ENCODE measurements around the gene CLN5.
"Not testable (repeated sequence)": the region's sequence is repeated elsewhere in the genome, so short reads cannot be mapped to it uniquely, and the experiment has no call there.

The CLN5 gene

GRCh38 chr13:76976490-76976889 lies 15.4 kb upstream of the CLN5 start:
- peak in 3 of 14 donors; percentile 3 to 99 (median 10) for DNase-seq

- peak in 1 of 14 donors; percentile 68 for DNase-seq
Observed at GRCh38 chr13:76976929-76977328, 15.0 kb upstream of the CLN5 start.

- DNase-seq: peak in 13 of 14 donors; percentile 27 to 79 (median 44)
Observed at GRCh38 chr13:76980075-76980718, 11.7 kb upstream of the CLN5 start.

DNA sequence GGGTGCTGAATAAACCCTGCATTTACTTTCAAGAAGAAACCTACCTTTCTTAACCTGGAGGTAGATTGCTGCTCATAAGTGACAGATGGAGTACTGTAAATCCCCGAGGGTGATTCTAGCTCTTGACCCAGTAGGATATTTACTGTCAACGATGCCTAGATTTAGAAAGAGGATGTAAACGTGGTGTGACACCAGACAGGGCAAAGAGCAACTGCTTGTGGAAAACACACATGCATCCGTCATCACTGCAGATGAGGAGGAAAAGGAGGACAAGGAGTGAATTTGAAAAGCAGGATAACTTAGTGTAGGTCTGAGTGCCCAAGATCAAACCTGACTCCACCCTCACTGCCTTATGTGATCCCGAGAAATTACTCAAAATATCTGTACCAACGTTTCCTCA lies 9.8 kb upstream of the CLN5 start:
- no peak for DNase-seq

- no peak for DNase-seq
Observed at GRCh38 chr13:76983676-76984075, 8.2 kb upstream of the CLN5 start.

- peak in 6 of 14 donors; percentile 27 to 47 (median 39) for DNase-seq
Observed at GRCh38 chr13:76991432-76991795, 467 bp upstream of the CLN5 start.

DNA sequence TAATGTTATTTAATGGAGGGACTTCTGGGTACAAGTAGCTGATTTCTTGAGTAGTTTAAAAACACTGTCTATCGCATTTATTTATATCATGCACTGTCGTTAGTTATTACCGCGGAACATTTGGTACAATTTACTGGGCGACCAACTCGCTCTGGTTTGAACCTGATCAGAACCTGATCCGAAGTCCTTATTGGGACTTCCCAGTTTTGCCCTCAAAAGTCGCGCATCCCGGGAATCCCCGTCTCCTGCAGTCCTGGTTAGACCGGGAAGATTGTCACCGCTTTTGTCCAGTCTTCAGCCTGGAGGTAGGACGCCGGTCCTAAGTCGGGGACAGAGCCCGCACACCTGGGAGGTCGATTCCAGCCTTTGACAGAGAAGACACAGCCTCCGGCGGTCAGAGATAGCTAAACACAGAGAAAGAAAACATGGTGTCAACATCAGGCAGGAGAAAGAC lies 694 bp downstream of the CLN5 start:
- DNase-seq: peak in 10 of 14 donors; percentile 18 to 64 (median 46)

DNA sequence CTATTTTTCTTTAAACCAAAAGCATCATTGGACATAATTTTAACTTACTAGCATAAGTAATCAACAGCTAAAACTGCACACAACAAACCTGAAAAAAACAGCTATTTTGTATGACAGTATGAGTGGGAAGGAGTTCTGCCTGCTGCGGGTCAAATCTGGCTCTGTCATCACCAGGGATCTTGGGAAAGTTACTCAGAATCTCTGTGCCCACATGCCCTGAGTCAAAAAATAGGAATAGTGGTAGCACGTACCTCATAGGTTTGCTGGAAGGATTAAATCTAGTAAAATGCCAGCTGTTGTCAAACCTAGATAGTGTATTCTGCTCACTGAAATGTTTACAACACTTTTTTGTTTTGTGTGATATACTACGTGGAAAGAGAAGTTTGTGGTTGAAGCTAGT lies 1.1 kb downstream of the CLN5 start:
- DNase-seq: peak in 2 of 14 donors; percentile 40

DNA sequence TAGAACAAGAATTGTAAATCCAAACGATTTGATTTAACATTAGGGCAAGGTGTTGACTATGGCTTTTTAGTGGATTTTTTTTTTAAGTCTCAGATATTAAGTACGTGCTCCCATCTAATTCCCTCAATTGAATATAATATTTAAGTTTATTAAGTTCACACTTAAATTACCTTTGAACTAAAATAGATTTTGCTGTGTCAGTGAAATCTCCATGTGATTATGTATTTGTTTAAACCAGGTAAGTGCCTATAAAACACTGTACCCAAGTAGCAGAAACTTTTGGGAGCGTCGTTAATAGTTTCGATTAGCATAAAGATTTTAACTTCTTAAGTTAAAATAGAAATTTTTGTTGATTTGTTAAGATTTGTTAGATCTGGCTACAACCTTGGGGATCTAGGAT lies 1.6 kb downstream of the CLN5 start:
- DNase-seq: no peak

- DNase-seq: no peak
Observed at GRCh38 chr13:76994281-76994680, 2.4 kb downstream of the CLN5 start.

- no peak for DNase-seq
Observed at GRCh38 chr13:77000475-77000874, 8.6 kb downstream of the CLN5 start.

DNA sequence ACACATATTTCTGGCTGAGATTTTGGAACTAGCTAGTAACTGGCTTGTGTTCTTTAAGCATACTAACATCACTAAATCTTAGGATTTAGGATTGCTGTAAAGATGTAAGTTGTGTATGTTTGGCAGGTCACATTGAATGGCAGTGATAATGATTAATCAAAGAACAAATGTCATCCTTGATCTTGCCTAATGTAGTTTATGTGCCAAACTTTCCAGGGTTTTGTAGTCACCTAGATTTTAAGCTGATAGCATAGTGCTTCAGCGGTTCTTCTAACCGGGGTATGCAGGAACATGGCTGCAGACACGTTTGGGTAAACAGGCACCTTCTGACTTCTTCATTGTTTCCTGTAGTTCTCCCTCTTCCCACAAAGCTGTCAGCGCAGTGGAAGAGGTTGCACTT lies 9.7 kb downstream of the CLN5 start:
- DNase-seq: no peak

GRCh38 chr13:77001963-77002587 lies 10.2 kb downstream of the CLN5 start:
- no peak for DNase-seq

- DNase-seq: peak in 1 of 14 donors; percentile 15
Observed at GRCh38 chr13:77002590-77003190, 10.8 kb downstream of the CLN5 start.

DNA sequence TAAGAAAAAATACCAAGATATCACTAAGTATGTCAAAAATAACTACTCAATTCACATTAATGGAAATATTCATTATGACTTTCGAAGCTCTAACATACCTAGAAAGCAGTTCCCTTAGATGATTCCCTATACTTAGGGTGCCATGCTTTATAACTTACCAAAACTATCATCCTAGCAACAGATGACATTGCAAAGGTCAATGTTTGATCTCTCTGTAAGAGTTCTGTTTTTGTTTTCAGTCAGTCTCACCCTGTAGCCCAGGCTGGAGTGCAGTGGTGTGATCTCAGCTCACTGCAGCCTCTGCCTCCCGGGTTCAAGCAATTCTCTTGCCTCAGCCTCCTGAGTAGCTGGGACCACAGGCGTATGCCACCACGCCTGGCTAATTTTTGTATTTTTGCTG lies 16.5 kb downstream of the CLN5 start:
- DNase-seq: not testable (repeated sequence)

- DNase-seq: no peak
Observed at GRCh38 chr13:77009011-77009410, 17.1 kb downstream of the CLN5 start.

DNA sequence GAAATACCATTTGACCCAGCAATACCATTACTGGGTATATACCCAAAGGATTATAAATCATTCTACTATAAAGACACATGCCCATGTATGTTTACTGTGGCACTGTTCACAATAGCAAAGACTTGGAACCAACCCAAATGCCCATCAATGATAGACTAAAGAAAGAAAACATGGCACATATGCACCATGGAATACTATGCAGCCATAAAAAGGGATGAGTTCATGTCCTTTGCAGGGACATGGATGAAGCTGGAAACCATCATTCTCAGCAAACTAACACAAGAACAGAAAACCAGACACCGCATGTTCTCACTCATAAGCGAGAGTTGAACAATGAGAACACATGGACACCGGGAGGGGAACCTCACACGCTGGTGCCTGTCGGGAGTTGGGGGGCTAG lies 17.8 kb downstream of the CLN5 start:
- DNase-seq: not testable (repeated sequence)

GRCh38 chr13:77013853-77014542 lies 22.1 kb downstream of the CLN5 start:
- DNase-seq: no peak

- DNase-seq: no peak
Observed at GRCh38 chr13:77014906-77015685, 23.2 kb downstream of the CLN5 start.

GRCh38 chr13:77016251-77016812 lies 24.5 kb downstream of the CLN5 start:
- DNase-seq: no peak

GRCh38 chr13:77016888-77017623 lies 25.2 kb downstream of the CLN5 start:
- no peak for DNase-seq

Measured in C1 segment of cervical spinal cord (tissue), 14 donors.